HCT116 (cell line): ENCODE measurements around the gene AUTS2.

ENCODE experiments used
- ATF3 ChIP-seq: IDR thresholded peaks from 2 replicates; pipeline ENCODE4 v1.6.1; 2012
- CTCF ChIP-seq, 3 experiments: fragments of 200-600 bp in 1 of 3; sonication (generic) in 1 of 3; IDR thresholded peaks in 2 of 3; conservative IDR thresholded peaks in 1 of 3; 2 replicates each; pipeline ENCODE4 v1.5.1; 2012 to 2017; ENCODE audit warnings: low read depth in 2 of 3, low read length in 2 of 3, antibody characterized with exemption in 1 of 3, borderline replicate concordance in 1 of 3, control low read depth in 1 of 3, mild to moderate bottlenecking in 1 of 3, mixed read lengths in 1 of 3, mixed run types in 1 of 3, moderate library complexity in 1 of 3; ENCODE audit not compliant: insufficient read depth in 1 of 3
- ELF1 ChIP-seq: IDR thresholded peaks from 2 replicates; pipeline ENCODE4 v1.6.1; 2012; ENCODE audit warnings: low read depth, borderline replicate concordance
- EZH2 ChIP-seq: fragments of 200-600 bp; sonication (generic); IDR thresholded peaks from 2 replicates; pipeline ENCODE4 v1.6.1; 2017; ENCODE audit warnings: antibody characterized with exemption, mixed run types
- MAX ChIP-seq: IDR thresholded peaks from 2 replicates; pipeline ENCODE4 v1.6.1; 2012
- POLR2A ChIP-seq: IDR thresholded peaks from 2 replicates; pipeline ENCODE4 v1.7.0; 2011; ENCODE audit warnings: borderline replicate concordance; ENCODE audit not compliant: insufficient read depth, insufficient read length; ENCODE audit errors: extremely low read depth
- POLR2AphosphoS5 ChIP-seq: IDR thresholded peaks from 2 replicates; pipeline ENCODE4 v1.6.1; 2011; ENCODE audit warnings: mild to moderate bottlenecking, low read depth, low read length, moderate library complexity
- REST ChIP-seq: IDR thresholded peaks from 2 replicates; pipeline ENCODE4 v1.6.1; 2012; ENCODE audit warnings: low read depth
- SIN3A ChIP-seq: IDR thresholded peaks from 2 replicates; pipeline ENCODE4 v1.6.1; 2012; ENCODE audit warnings: low read depth
- SRF ChIP-seq: IDR thresholded peaks from 2 replicates; pipeline ENCODE4 v1.6.1; 2012; ENCODE audit warnings: low read depth
- YY1 ChIP-seq: IDR thresholded peaks from 2 replicates; pipeline ENCODE4 v1.6.1; 2011; ENCODE audit warnings: low read length, low read depth, moderate library complexity, mild to moderate bottlenecking; ENCODE audit not compliant: insufficient replicate concordance; ENCODE audit errors: extremely low read depth
- ZFX ChIP-seq: fragments of 450-650 bp; IDR thresholded peaks from 2 replicates; pipeline ENCODE4 v1.6.1; 2017
- ZNF274 ChIP-seq: fragments of 200-500 bp; sonication (Bioruptor generic); IDR thresholded peaks from 2 replicates; pipeline ENCODE4 v1.6.1; 2014; ENCODE audit warnings: mild to moderate bottlenecking, low read depth, low read length, inconsistent platforms

GRCh38 chr7:70051726-70052125 is 453.5 kb downstream of the AUTS2 start:
- TF ChIP-seq POLR2A (no peak), CTCF (IDR thresholded peaks at IDR 0.05 in 2 of 3, conservative IDR thresholded peaks at IDR 0.05 in 1 of 3; ENCODE audit: borderline replicate concordance in 1 of 3, insufficient read depth in 1 of 3, low read depth in 2 of 3, low read length in 2 of 3) (no peak), EZH2 (no peak), ATF3 (no peak), SIN3A (no peak), POLR2AphosphoS5 (no peak), MAX (no peak), REST (no peak), ELF1 (no peak), SRF (no peak), ZFX (no peak), YY1 (no peak), ZNF274 (no peak)
